ENCODE measurements around the gene CCDC57.

DNA sequence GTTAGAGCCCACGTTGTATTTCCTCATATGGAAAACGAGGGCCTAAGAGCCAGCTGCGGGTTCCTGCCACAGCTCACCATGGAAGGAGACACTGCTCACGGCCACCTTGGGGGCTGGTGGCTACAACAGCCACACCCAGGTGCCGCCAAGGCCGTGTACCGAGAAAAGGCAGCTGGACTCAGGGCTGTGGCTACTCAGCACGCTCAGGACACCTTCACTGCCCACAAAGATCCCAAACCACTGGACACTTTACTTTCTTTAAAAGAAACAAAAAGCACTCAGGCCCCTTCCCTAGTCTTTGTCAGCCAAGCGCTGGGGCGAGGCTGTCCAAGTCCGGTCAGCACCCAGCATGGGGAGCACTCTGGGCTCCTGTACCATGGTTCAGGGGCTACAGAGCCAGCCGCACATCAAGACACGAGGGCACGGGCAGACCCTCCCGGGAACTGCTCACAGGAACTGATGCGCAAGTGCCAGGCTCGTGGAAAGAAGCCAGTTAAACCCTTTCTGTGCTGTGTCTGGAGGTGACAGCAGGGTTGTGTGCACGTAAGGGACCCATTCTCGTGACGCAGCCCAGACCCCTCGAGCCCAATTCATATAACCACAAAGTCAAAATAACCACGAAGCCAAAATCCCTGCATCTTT lies 34.7 kb upstream of the CCDC57 start:
- TF ChIP-seq CTCF (optimal IDR thresholded peaks at IDR 0.05 in 1 of 3, IDR thresholded peaks at IDR 0.05 in 1 of 3, conservative IDR thresholded peaks at IDR 0.05 in 1 of 3; ENCODE audit: extremely low read depth in 1 of 3, insufficient read depth in 2 of 3, low read length in 3 of 3) (no peak), EZH2 (IDR thresholded peaks at IDR 0.05; ENCODE audit: low read length) (no peak)

Data from keratinocyte (primary cell).